GM12873 (cell line): ENCODE measurements around the gene FUT8.

Experiments
- CTCF ChIP-seq: IDR thresholded peaks from 2 replicates; pipeline ENCODE4 v1.5.1; 2012; ENCODE audit warnings: low read depth, mild to moderate bottlenecking, moderate library complexity, low read length, control low read depth; ENCODE audit not compliant: insufficient read depth; ENCODE audit errors: missing control alignments

The FUT8 gene

GRCh38 chr14:65419593-65420252 lies 7.2 kb downstream of the FUT8 start:
- no peak for TF ChIP-seq CTCF

- TF ChIP-seq CTCF, result no peak
Observed at GRCh38 chr14:65421201-65421981, 8.9 kb downstream of the FUT8 start.

GRCh38 chr14:65422088-65422834 lies 9.7 kb downstream of the FUT8 start:
- no peak for TF ChIP-seq CTCF

GRCh38 chr14:65423982-65424381 lies 11.5 kb downstream of the FUT8 start:
- no peak for TF ChIP-seq CTCF

- no peak for TF ChIP-seq CTCF
Observed at GRCh38 chr14:65424531-65424930, 12.0 kb downstream of the FUT8 start.

- TF ChIP-seq CTCF, result no peak
Observed at GRCh38 chr14:65425885-65426284, 13.4 kb downstream of the FUT8 start.

GRCh38 chr14:65428691-65429090 lies 16.2 kb downstream of the FUT8 start:
- TF ChIP-seq CTCF, result no peak
